T-helper 22 cell (primary cell): ENCODE data around the gene CDO1.

ENCODE experiments used
- DNase-seq: peaks from one replicate; pipeline ENCODE4 v3.0.0-alpha.2; 2020; ENCODE audit warnings: low read depth

CDO1 gene

DNA sequence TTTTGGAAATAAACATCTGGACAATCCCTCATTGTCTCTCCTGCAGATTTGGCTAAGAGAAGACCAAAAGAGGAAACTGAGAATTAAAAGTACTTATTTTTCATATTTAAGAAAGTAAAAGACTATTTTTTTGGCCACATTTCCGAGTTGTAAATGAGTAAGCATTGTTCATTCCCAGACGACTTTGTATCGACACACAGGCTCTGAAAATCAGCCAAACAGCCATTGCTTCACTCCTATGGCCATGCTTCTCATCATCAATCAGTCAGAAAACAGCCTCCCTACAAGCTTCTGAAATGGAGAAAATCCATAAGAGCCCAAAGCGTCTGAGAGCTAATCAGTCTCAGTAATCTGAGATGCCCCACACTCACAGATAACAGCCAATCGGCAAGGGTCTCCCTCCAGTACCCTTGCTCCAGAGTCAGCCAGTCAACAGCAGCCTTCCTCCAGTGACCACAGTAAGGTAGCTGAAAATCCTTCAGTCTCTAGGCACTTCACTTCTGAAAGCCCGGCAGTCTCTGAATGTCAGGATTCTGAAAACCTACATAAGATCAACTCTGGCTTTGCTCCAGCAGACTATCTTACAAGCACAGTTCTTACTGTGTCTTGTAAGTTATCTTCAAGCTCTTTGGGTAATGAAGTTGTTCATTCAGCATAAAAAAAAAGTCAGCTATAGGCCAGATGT, 30.9 kb downstream of the CDO1 start:
- DNase-seq: no peak

DNA sequence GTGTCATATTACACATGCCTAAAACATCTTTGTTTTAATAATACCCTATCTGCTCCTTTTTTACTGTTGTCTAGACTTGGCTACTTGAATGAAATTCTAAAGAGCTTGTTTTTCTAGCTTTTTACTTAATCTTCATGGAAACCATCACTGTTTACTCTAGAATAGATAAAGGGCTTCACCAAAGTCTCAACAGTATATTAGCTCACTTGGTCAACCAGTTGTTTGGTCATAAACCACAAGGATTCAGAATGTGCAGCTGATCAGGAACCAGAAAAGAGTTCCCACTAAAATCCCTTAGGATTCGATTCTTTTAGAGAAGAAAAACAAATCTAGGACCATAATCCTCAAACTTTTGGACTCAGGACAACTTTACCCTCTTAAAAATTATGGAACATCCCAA, 38.0 kb downstream of the CDO1 start:
- no peak for DNase-seq

DNA sequence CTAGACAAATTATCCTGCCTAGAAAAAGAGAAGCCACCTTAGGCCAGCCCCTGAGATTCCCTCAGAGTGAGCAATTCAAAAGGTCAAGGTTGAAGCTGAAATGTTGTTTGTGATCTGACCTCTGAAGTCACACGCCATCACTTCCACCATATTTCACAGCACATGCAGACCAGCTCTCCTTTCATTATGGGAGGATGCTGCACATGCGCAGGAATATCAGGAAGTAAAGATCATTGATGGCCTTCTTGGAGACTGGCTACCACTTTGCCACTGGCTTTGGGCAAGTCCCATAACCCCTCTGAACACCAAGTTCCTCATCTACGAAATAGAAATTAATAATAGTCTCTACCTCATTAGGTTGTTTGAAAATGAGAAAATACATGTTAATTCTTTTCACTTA, 39.5 kb downstream of the CDO1 start:
- no peak for DNase-seq

DNA sequence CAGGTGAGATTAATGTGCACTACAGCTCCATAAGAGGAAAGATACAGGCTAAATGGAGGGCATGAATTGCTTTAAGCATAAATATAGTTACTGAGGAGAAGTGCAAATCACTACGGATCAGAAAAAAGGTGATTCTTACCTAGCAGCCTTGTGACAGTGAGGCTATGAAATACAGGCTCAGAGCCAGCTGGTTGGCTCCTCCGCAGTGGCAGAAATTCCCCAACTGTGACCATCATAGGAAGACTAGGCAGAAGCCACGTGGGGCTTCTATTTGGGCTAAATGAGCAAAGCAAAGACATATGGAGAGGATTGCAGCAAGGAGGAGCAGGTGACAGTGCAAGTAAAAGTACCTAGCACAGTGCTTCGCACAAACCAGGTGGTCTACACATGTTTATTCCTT, 40.5 kb downstream of the CDO1 start:
- no peak for DNase-seq

DNA sequence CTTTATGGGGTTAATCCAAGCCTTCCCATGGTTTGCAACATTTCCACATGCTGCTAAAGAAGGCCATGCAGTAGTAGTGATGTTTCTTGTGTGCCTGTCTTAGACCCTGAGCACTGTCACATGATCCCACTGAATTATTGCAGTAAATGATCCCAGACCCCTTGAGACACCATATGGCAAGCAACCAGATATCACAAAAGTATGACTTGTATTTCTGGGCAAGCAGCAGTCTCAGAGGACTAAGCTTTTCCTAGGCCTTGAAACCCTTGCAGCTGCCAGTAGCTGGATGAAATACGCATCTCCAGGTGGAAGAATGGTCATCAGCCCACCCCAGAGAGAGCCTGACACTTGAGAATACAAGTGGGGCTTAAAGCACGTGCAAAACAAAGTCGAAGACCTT, 41.8 kb downstream of the CDO1 start:
- no peak for DNase-seq

DNA sequence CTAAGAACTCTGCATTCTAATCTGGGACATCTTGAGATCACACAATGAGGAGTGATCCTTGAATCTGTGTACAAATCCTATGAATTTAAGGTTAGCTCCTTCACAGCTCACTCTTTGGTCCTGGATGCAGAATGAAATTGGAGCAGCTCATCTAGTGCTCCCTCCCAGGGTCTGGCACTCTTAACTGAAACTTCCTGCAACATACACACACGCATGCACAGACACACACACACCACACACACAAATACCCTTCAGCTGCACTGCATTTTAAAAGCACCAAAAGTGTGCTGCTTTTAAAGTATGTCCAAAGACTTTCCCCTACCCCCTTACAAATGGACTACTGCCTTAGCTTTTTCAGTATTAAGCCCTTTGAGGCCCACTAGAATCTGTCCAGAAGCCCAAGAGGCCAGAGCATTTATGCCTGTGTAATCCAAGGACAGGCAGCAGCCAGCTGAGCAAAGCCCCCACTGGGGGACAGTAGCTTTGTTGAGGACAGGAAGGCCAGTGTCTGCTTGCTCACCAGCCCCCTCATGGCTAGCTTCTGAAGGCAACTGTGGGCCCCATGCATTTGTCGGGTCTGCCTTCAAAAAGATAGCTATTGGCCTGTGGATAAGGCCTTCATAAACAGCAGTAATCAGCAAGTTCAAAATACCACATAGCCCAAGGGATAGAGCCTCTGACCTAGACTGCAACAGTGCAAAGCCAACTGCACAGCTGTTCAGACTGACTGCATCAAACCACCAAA, 43.6 kb downstream of the CDO1 start:
- DNase-seq: no peak

DNA sequence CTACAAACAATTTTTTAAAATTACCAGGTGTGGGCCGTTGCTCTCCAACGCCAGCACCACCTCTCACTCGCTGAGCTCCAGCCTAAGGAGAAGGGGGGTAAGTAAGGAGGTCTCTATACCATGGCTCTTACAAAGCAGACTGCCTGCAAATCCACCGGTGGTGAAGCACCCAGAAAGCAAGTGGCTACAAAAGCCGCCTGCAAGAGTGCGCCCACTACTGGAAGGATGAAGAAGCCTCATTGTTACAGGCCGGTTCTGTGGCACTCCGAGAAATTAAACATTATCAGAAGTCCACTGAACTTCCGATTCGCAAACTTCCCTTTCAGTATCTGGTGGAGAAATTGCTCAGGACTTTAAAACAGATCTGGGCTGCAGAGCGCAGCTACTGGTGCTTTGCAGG, 46.0 kb downstream of the CDO1 start:
- DNase-seq: no peak

DNA sequence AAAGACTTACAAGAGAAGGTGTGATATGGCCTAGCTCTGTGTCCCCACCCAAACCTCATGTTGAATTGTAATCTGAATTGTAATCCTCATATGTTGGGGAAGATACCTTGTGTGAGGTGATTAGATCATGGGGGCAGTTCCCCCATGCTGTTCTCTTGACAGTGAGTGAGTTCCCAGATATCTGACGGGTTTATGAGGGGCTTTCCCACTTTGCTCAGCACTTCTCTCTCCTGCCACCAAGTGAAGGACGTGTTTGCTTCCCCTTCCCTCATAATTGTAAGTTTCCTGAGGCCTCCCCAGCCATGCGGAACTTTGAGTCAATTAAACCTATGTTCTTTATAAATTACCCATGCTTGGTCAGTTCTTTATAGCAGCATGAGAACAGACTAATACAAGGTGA, 49.0 kb downstream of the CDO1 start:
- DNase-seq: no peak

DNA sequence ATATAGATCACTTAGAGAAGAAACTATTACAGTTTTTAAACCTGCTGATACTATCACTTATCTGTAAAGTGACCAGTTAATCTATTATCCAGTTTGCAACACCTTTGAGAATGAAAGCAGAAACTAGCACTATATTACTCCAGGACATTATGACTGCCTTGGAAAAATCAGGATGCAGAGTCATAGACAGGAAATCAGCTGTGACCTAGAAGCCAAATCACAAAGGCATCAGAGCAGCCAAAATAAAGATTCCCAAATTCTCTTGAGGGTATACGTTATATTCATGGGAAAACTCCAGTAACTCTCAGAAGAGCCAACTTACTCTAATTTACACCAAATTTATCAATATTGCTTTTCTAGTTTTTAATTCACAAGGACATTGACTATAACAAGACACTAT, 49.9 kb downstream of the CDO1 start:
- DNase-seq: no peak

DNA sequence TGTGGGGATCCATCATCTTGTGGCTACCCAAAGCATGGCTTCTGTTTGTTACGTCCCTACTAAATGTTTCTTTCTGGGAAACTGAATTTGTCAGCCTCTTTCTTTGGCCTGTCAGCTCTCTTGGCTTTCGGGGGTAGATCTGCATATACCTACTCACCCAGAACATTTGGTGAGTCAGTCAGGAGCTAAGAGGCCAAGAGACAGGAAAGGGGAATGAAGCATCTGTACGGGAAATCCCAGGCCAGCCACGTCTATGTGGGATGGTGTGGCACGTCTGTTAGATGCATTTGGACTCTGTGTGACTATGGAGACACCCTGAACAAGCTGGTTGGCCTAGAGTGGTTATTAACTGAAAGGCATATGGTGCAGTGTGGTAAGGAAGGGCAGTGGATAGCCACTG, 58.1 kb downstream of the CDO1 start:
- DNase-seq: no peak

DNA sequence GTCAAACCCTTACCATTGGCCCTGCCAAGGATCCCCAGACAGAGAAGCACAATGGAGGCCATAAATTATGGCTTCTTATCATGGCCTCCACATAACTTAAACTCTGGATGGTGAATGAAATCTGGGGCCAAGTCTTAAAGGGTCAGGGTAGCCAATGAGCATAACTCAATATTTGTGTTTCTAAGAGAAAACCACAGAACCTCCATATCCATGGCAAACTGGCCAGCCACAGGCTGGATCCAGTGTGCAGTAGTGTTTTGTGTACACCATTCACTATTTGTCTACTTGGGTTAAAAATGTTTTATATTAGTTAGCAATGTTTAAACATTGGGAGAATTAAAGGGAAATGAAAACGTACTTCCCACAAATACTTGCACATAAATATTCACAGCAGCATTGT, 60.8 kb downstream of the CDO1 start:
- no peak for DNase-seq
